Measurements from ENCODE around the gene RPL18A. TPM values are rescaled to one million over a fixed set of nuclear protein-coding genes. Genes with fewer than 3 reads are reported as not detected.

RPL18A gene
- polyA plus RNA-seq, 1 of the 3 experiments (the other 2 are of a cell fraction): 2,695 TPM

DNA sequence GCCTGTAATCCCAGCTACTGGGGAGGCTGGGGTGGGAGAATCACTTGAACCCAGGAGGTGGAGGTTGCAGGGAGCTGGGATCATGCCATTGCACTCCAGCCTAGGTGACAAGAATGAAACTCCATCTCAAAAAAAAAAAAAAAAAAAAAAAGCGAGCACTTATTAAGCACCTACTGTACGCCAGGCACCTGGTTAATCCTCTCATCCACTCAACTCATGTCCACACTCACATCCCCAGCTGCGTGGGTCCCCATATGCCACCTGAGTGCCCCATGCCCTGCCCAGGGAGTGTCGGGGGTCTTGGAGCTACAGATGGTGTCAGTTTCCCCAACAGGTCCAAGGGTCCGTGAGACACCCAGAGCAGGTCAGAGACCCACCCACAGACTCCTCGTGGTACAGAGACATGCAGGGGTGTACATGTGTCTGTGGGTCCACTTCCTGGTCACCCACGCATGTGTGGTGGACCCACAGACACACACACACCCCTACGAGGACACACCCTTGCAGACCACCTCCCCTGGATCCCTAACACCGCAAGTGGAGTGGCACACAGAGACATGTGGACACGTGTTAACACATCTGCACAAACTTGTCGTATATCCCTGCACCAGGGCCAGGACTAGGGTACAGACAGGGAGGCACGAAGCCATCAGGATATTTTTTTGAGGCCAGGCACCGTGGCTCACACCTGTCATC is 41.9 kb upstream of the RPL18A start (continued):
- TF ChIP-seq EP300 (IDR thresholded peaks at IDR 0.05; ENCODE audit: borderline replicate concordance in 1 of 2, low read depth in 1 of 2, low read length in 1 of 2) (no peak), NFIC (IDR thresholded peaks at IDR 0.05; ENCODE audit: borderline replicate concordance) (no peak), RAD21 (IDR thresholded peaks at IDR 0.05; ENCODE audit: low read length) (no peak), MEF2A (IDR thresholded peaks at IDR 0.05; ENCODE audit: borderline replicate concordance, low read depth) (no peak), RCOR1 (IDR thresholded peaks at IDR 0.05; ENCODE audit: low read length) (no peak)

DNA sequence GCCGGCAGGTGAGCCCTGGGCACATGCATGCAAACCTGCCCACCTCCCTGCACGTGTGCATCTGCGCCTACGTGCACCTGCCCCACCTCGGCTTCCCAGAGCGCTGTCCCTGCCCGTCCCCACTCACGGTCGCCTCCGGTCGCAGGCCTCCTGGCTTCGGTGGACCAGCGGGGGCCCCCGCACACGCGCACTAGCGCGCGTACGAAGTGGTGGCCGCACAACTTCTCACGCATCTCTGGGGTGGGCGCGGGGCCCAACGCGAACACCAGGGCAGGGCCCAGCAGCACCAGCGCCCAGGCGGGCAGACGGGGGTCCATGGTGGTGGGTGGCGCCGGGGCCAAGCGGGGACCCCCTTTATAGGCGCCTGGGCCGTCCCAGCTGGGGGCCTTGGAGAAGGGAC is 38.5 kb upstream of the RPL18A start, which contains the start of gene INSL3:
Gene INSL3, minus strand, starts transcription at position 330 of the 400 bp plus-strand sequence. Its CDS starts 13 bp downstream, at position 317.
- ChIA-PET CTCF (no interaction called here), POLR2A (no interaction called here)
- no peak within 1 kb of the TSS for H2AFZ ChIP-seq (ENCODE audit: low read depth)

DNA sequence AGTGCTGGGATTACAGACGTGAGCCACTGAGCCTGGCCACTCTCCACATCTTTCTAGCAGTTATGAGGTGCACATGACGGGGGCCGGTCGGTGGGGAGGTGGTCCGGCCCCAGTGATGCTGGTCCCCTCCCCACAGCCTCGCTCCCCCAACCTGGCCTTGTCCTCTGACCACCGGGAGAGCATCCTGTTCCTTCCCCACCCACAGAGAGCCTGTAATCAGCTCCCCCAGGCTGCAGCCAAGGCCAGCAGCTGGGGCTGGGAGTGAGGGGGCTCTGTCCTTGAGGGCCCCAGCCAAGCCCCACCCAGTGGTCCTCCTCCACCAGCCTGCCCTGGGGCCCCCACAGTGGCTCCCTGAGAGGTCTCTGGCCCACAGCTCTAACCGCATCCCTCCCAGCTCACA is 35.4 kb upstream of the RPL18A start:
- Histone ChIP-seq H3K9ac (no peak overlapping the region), H3K4me3 (ENCODE audit: low read depth in 2 of 2, low read length in 1 of 2) (no peak overlapping the region), H3F3A (replicated peaks; ENCODE audit: insufficient read depth) (peaks cover 3% of the 10 kb centered on the region), H3K4me1 (ENCODE audit: control insufficient read depth in 1 of 2, insufficient read depth in 2 of 2, low read depth in 1 of 2, low read length in 1 of 2) (no peaks in the 10 kb centered on the region), H2AFZ (ENCODE audit: low read depth) (no peak overlapping the region), H3K36me3 (replicated peaks in 1 of 2; ENCODE audit: control insufficient read depth in 1 of 2, insufficient read depth in 2 of 2, low read length in 1 of 2) (no peaks in the 10 kb centered on the region), H3K4me2 (no peak overlapping the region), H3K79me2 (ENCODE audit: insufficient read depth) (no peaks in the 10 kb centered on the region), H3K27ac (ENCODE audit: low read depth in 2 of 2, low read length in 1 of 2) (no peak overlapping the region), H3K27me3 (ENCODE audit: insufficient read depth) (no peaks in the 10 kb centered on the region), H4K20me1 (ENCODE audit: insufficient read depth) (no peaks in the 10 kb centered on the region), H3K9me3 (no peaks in the 10 kb centered on the region), H3K9me2 (no peaks in the 10 kb centered on the region)
- WGBS (ENCODE audit: low lambda C conversion rate): 52% methylated on average over 8 of the region's 8 CpGs
- DNase-seq: no peak
- TF ChIP-seq ELF1 (IDR thresholded peaks at IDR 0.05) (no peak), RAD21 (IDR thresholded peaks at IDR 0.05; ENCODE audit: low read length) (no peak), CHD2 (IDR thresholded peaks at IDR 0.05; ENCODE audit: low read length, partially characterized antibody) (no peak), SMC3 (IDR thresholded peaks at IDR 0.05; ENCODE audit: low read depth, low read length) (no peak)
- TF ChIP-seq, protein P1, sequence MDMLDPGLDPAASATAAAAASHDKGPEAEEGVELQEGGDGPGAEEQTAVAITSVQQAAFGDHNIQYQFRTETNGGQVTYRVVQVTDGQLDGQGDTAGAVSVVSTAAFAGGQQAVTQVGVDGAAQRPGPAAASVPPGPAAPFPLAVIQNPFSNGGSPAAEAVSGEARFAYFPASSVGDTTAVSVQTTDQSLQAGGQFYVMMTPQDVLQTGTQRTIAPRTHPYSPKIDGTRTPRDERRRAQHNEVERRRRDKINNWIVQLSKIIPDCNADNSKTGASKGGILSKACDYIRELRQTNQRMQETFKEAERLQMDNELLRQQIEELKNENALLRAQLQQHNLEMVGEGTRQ (IDR thresholded peaks at IDR 0.05; ENCODE audit: borderline replicate concordance, low read depth, low read length): no peak
- ChIA-PET POLR2A (no interaction called here), CTCF (no interaction called here)

More for the DNA sequence above, 38.5 kb upstream of the RPL18A start, which contains the start of gene INSL3:
- H3K9me2 ChIP-seq: no peaks in the 10 kb centered on the region
- H3K79me2 ChIP-seq (ENCODE audit: insufficient read depth): no peaks in the 10 kb centered on the region
- no peak within 1 kb of the TSS for H3K27ac ChIP-seq (ENCODE audit: low read depth in 2 of 2, low read length in 1 of 2)
- no peaks in the 10 kb centered on the region for H3K36me3 ChIP-seq (replicated peaks in 1 of 2; ENCODE audit: control insufficient read depth in 1 of 2, insufficient read depth in 2 of 2, low read length in 1 of 2)
- no peaks in the 10 kb centered on the region for H3K4me1 ChIP-seq (ENCODE audit: control insufficient read depth in 1 of 2, insufficient read depth in 2 of 2, low read depth in 1 of 2, low read length in 1 of 2)
- H4K20me1 ChIP-seq (ENCODE audit: insufficient read depth): no peaks in the 10 kb centered on the region
- no peaks in the 10 kb centered on the region for H3K9me3 ChIP-seq
- no peaks in the 10 kb centered on the region for H3K27me3 ChIP-seq (ENCODE audit: insufficient read depth)
- 86% methylated on average over 17 of the region's 34 CpGs for WGBS (ENCODE audit: low lambda C conversion rate)
- no peak within 1 kb of the TSS for H3K4me2 ChIP-seq
- H3F3A ChIP-seq (replicated peaks; ENCODE audit: insufficient read depth): no peaks in the 10 kb centered on the region
- TF ChIP-seq MEF2A (IDR thresholded peaks at IDR 0.05; ENCODE audit: borderline replicate concordance, low read depth) (no peak), FOSL2 (IDR thresholded peaks at IDR 0.05; ENCODE audit: borderline replicate concordance, low read depth) (no peak)
- H3K9ac ChIP-seq: no peak within 1 kb of the TSS
- H3K4me3 ChIP-seq (ENCODE audit: low read depth in 2 of 2, low read length in 1 of 2): no peak within 1 kb of the TSS
- DNase-seq: no peak

All from SK-N-SH (cell line).